GM12891 (cell line): ENCODE data around the gene IGF2BP1.

Experiments
- PAX5 ChIP-seq: IDR thresholded peaks from 2 replicates; pipeline ENCODE4 v1.6.1; 2011; ENCODE audit warnings: low read length, moderate library complexity, mild to moderate bottlenecking; ENCODE audit not compliant: insufficient read depth, severe bottlenecking
- POLR2A ChIP-seq: IDR thresholded peaks from 2 replicates; pipeline ENCODE4 v1.6.1; 2011; ENCODE audit warnings: low read depth, low read length, control low read depth
- POLR2AphosphoS5 ChIP-seq: IDR thresholded peaks from 2 replicates; pipeline ENCODE4 v1.6.1; 2011; ENCODE audit warnings: low read depth, low read length, control low read depth
- POU2F2 ChIP-seq: IDR thresholded peaks from 2 replicates; pipeline ENCODE4 v1.6.1; 2011; ENCODE audit warnings: low read depth, mild to moderate bottlenecking, control low read depth, low read length, moderate library complexity
- TAF1 ChIP-seq: IDR thresholded peaks from 2 replicates; pipeline ENCODE4 v1.6.1; 2011; ENCODE audit warnings: low read depth, low read length, control low read depth

DNA sequence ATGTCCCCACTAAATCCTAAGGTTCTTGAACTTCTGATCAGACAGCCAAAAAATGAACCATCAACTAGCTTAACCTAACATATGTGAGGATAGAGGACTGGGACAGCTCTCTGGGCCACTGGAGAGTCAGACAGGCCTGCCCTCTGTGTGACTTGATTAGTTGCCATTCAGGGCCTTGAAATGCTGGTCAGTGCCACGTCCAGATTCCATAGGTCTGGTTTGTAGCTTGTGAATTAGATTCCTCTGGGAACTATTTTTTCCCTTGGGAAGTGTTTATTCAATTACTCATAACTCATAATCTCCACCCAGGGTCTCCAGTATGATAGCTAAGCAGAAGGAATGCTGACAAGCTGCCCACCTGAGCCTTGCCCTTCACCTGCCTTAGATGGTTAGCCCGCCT, 48.2 kb downstream of the IGF2BP1 start:
- TF ChIP-seq POLR2A (no peak), POLR2AphosphoS5 (no peak), TAF1 (no peak), PAX5 (no peak), POU2F2 (no peak)
